Measurements from ENCODE around the gene TMEM252.
A peak's percentile ranks its signal among the peaks of the same experiment; 100 is the strongest.

The TMEM252 gene

GRCh38 chr9:68540712-68541535 is at the start of gene TMEM252:
TMEM252 (minus strand) TSS chr9:68540883; CDS start chr9:68540814, 69 bp downstream.
- in situ Hi-C loops (cut with HindIII; ENCODE audit: low pct_unique_long_range_greater_than_20kb, low sequenced_read_pairs), result no loop called here
- no peak for TF ChIP-seq JUND (IDR thresholded peaks at IDR 0.05; ENCODE audit: low read depth)
- DNase-seq (ENCODE audit: low read depth in 1 of 2, low spot score in 1 of 2), result no peak

GRCh38 chr9:68585034-68585761 is 44.5 kb upstream of the TMEM252 start:
- in situ Hi-C loops (cut with HindIII; ENCODE audit: low pct_unique_long_range_greater_than_20kb, low sequenced_read_pairs), result no loop called here
- TF ChIP-seq JUND (IDR thresholded peaks at IDR 0.05; ENCODE audit: low read depth), result no peak
- no peak for DNase-seq (ENCODE audit: low read depth in 1 of 2, low spot score in 1 of 2)

GRCh38 chr9:68584189-68585033 is 43.7 kb upstream of the TMEM252 start:
- DNase-seq (ENCODE audit: low read depth in 1 of 2, low spot score in 1 of 2), result peak; percentile 21 to 87
- TF ChIP-seq JUND (IDR thresholded peaks at IDR 0.05; ENCODE audit: low read depth), result no peak
- in situ Hi-C loops (cut with HindIII; ENCODE audit: low pct_unique_long_range_greater_than_20kb, low sequenced_read_pairs), result no loop called here

- no peak for TF ChIP-seq JUND (IDR thresholded peaks at IDR 0.05; ENCODE audit: low read depth)
- no peak for DNase-seq (ENCODE audit: low read depth in 1 of 2, low spot score in 1 of 2)
- in situ Hi-C loops (cut with HindIII; ENCODE audit: low pct_unique_long_range_greater_than_20kb, low sequenced_read_pairs), result no loop called here
These were observed 41.0 kb upstream of the TMEM252 start for GRCh38 chr9:68581696-68582095.

GRCh38 chr9:68577774-68578591 is 37.3 kb upstream of the TMEM252 start:
- no peak for TF ChIP-seq JUND (IDR thresholded peaks at IDR 0.05; ENCODE audit: low read depth)
- DNase-seq (ENCODE audit: low read depth in 1 of 2, low spot score in 1 of 2), result no peak
- in situ Hi-C loops (cut with HindIII; ENCODE audit: low pct_unique_long_range_greater_than_20kb, low sequenced_read_pairs), result no loop called here

GRCh38 chr9:68575817-68576216 is 35.1 kb upstream of the TMEM252 start:
- TF ChIP-seq JUND (IDR thresholded peaks at IDR 0.05; ENCODE audit: low read depth), result no peak
- DNase-seq (ENCODE audit: low read depth in 1 of 2, low spot score in 1 of 2), result no peak
- in situ Hi-C loops (cut with HindIII; ENCODE audit: low pct_unique_long_range_greater_than_20kb, low sequenced_read_pairs), result no loop called here

GRCh38 chr9:68574150-68574549 is 33.5 kb upstream of the TMEM252 start:
- in situ Hi-C loops (cut with HindIII; ENCODE audit: low pct_unique_long_range_greater_than_20kb, low sequenced_read_pairs), result no loop called here
- TF ChIP-seq JUND (IDR thresholded peaks at IDR 0.05; ENCODE audit: low read depth), result no peak
- no peak for DNase-seq (ENCODE audit: low read depth in 1 of 2, low spot score in 1 of 2)

GRCh38 chr9:68567565-68567964 is 26.9 kb upstream of the TMEM252 start:
- DNase-seq (ENCODE audit: low read depth in 1 of 2, low spot score in 1 of 2), result no peak
- no peak for TF ChIP-seq JUND (IDR thresholded peaks at IDR 0.05; ENCODE audit: low read depth)
- in situ Hi-C loops (cut with HindIII; ENCODE audit: low pct_unique_long_range_greater_than_20kb, low sequenced_read_pairs), result no loop called here

GRCh38 chr9:68562461-68562860 is 21.8 kb upstream of the TMEM252 start:
- no peak for TF ChIP-seq JUND (IDR thresholded peaks at IDR 0.05; ENCODE audit: low read depth)
- in situ Hi-C loops (cut with HindIII; ENCODE audit: low pct_unique_long_range_greater_than_20kb, low sequenced_read_pairs), result no loop called here
- DNase-seq (ENCODE audit: low read depth in 1 of 2, low spot score in 1 of 2), result no peak

- in situ Hi-C loops (cut with HindIII; ENCODE audit: low pct_unique_long_range_greater_than_20kb, low sequenced_read_pairs), result no loop called here
- peak in 1 of 2 experiments; percentile 34 for DNase-seq (ENCODE audit: low read depth in 1 of 2, low spot score in 1 of 2)
These were observed 19.6 kb upstream of the TMEM252 start for GRCh38 chr9:68560071-68560844.

GRCh38 chr9:68558545-68558944 is 17.9 kb upstream of the TMEM252 start:
- no peak for TF ChIP-seq JUND (IDR thresholded peaks at IDR 0.05; ENCODE audit: low read depth)
- DNase-seq (ENCODE audit: low read depth in 1 of 2, low spot score in 1 of 2), result no peak
- in situ Hi-C loops (cut with HindIII; ENCODE audit: low pct_unique_long_range_greater_than_20kb, low sequenced_read_pairs), result no loop called here

More at GRCh38 chr9:68560071-68560844, 19.6 kb upstream of the TMEM252 start:
- no peak for TF ChIP-seq JUND (IDR thresholded peaks at IDR 0.05; ENCODE audit: low read depth)
